CD4-positive, alpha-beta T cell (primary cell): ENCODE results near the gene NEIL1. TPM values are rescaled to one million over a fixed set of nuclear protein-coding genes. Genes with fewer than 3 reads are reported as not detected.
"Not testable (repeated sequence)": the region's sequence is repeated elsewhere in the genome, so short reads cannot be mapped to it uniquely, and the experiment has no call there.

Source experiments
- ATAC-seq: fragments of 200-7000 bp; cut with Tn5 transposase; one replicate; pipeline ENCODE4 v1.10.0; 2022; ENCODE audit warnings: mild to moderate bottlenecking; ENCODE audit not compliant: poor library complexity
- CTCF ChIA-PET: fragments of 350-600 bp; sonication (Branson Sonifier 250); formaldehyde crosslinking; loops from one replicate; lab custom pipeline; 2021; ENCODE audit warnings: antibody characterized with exemption, inconsistent platforms; lab: Charles Lee
- POLR2A ChIA-PET: fragments of 350-600 bp; sonication (Branson Sonifier 250); formaldehyde crosslinking; loops from one replicate; lab custom pipeline; 2021; ENCODE audit warnings: antibody characterized with exemption, inconsistent platforms; lab: Charles Lee
- DNase-seq, 14 experiments: peaks; one replicate each; pipeline ENCODE4 v3.0.0-alpha.2; 2013 to 2020; ENCODE audit warnings: mixed read lengths in 2 of 14
- H3K27ac ChIP-seq, 2 donors: one replicate each; pipeline versions ENCODE4 v1.5.1 to v1.7.0; 2013; ENCODE audit warnings: low read length in 2 of 2, low read depth in 1 of 2, mild to moderate bottlenecking in 1 of 2
- H3K27me3 ChIP-seq, 2 experiments: 1 replicate in 1 of 2; 2 replicates in 1 of 2; pipeline versions ENCODE4 v1.6.1 to v1.7.0; 2013; ENCODE audit warnings: low read length in 2 of 2, control low read depth in 1 of 2, mild to moderate bottlenecking in 1 of 2, moderate library complexity in 1 of 2; ENCODE audit not compliant: insufficient read depth in 2 of 2, control insufficient read depth in 1 of 2
- H3K36me3 ChIP-seq: one replicate; pipeline ENCODE4 v1.6.1; 2013; ENCODE audit warnings: low read length, control low read depth; ENCODE audit not compliant: insufficient read depth
- H3K4me1 ChIP-seq: one replicate; pipeline ENCODE4 v1.6.1; 2013; ENCODE audit warnings: low read length, control low read depth; ENCODE audit not compliant: insufficient read depth
- H3K4me3 ChIP-seq: one replicate; pipeline ENCODE4 v1.5.1; 2013; ENCODE audit warnings: mild to moderate bottlenecking, low read length, moderate library complexity
- H3K9me3 ChIP-seq, 2 experiments: 1 replicate in 1 of 2; 2 replicates in 1 of 2; pipeline versions ENCODE4 v1.6.1 to v1.7.0; 2013; ENCODE audit warnings: low read length in 2 of 2, mild to moderate bottlenecking in 2 of 2, control low read depth in 1 of 2, moderate library complexity in 1 of 2; ENCODE audit not compliant: control insufficient read depth in 1 of 2, insufficient read depth in 1 of 2
- H3K27ac Mint-ChIP-seq: one replicate; pipeline ENCODE4 v1.8.0; 2020; ENCODE audit warnings: mixed read lengths
- H3K27me3 Mint-ChIP-seq: one replicate; pipeline ENCODE4 v1.8.0; 2021; ENCODE audit warnings: mixed read lengths
- H3K36me3 Mint-ChIP-seq: one replicate; pipeline ENCODE4 v1.8.0; 2021; ENCODE audit warnings: low read depth, mixed read lengths
- H3K4me1 Mint-ChIP-seq: one replicate; pipeline ENCODE4 v1.8.0; 2021; ENCODE audit warnings: low read depth, mixed read lengths
- H3K4me3 Mint-ChIP-seq: one replicate; pipeline ENCODE4 v1.8.0; 2020; ENCODE audit warnings: mild to moderate bottlenecking, mixed read lengths
- H3K9me3 Mint-ChIP-seq: one replicate; pipeline ENCODE4 v1.8.0; 2020; ENCODE audit warnings: mixed read lengths
- CTCF ChIP-seq: fragments of 200-600 bp; IDR thresholded peaks from one replicate; pipeline ENCODE4 v1.8.0; 2022; ENCODE audit warnings: antibody characterized with exemption, mild to moderate bottlenecking
- intact Hi-C, 2 experiments: fragments of 100-400 bp; cut with DNase I in 1 of 2; cut with micrococcal nuclease in 1 of 2; formaldehyde crosslinking; loops; one replicate each; pipeline versions ENCODE4 v1.15.1 to v1.9.0; 2023 to 2025; cut with DNase I, micrococcal nuclease
- total RNA-seq, 174 experiments: library from RNA in 2 of 174; stranded (reverse) in 2 of 174; gene quantifications; one replicate each; pipeline ENCODE4 v1.2.3 and lab custom pipeline; 2021 to 2026

Gene NEIL1
- total RNA-seq, 2 experiments from 2014 or later: 30.5 to 30.6 TPM

DNA sequence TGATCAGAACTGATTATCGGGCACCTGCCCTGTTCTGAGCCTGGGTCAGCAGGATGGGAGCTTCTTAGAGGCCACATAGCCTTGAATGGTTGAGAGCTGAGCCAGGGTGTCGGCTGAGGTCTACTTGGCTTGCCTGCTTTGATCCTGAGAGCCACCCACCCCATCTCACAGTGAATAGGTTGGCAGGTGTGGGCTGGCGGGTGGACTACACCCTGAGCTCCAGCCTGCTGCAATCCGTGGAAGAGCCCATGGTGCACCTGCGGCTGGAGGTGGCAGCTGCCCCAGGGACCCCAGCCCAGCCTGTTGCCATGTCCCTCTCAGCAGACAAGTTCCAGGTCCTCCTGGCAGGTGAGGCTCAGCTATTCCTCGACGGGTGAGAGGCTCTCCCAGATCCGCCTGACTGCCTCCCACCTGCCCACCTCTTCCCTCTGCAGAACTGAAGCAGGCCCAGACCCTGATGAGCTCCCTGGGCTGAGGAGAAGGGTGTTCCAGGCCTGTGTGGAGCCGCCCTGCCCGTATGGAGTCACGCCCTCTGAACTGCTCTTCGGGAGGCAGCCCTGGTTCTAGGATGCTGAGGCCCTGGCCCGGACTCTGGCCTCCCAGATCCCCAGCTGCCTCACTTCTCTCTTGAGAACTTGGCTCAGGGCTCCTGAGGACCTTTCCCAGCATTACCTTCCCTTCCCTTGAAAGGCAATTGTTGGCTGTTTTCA lies 7.2 kb upstream of the NEIL1 start:
- peaks cover 21% of the 10 kb centered on the region for H3K4me1 Mint-ChIP-seq
- TF ChIP-seq CTCF: no peak
- ATAC-seq: no peak
- Histone ChIP-seq H3K4me1 (peaks cover 15% of the 10 kb centered on the region), H3K36me3 (peaks cover 11% of the 10 kb centered on the region), H3K27me3 (no peaks in the 10 kb centered on the region), H3K4me3 (no peak overlapping the region), H3K27ac (no peak overlapping the region), H3K9me3 (no peaks in the 10 kb centered on the region)
- H3K36me3 Mint-ChIP-seq: no peaks in the 10 kb centered on the region
- no peak for DNase-seq
- intact Hi-C loops: no loop called here
- no peak overlapping the region for H3K4me3 Mint-ChIP-seq
- no peaks in the 10 kb centered on the region for H3K27me3 Mint-ChIP-seq
- ChIA-PET CTCF (no interaction called here), POLR2A (interaction anchor here (1.3 kb wide), 1 partner anchor 7 kb away, joined by 4 read pairs; the partner anchor contains the start of gene NEIL1)
- H3K27ac Mint-ChIP-seq: no peak overlapping the region
- H3K9me3 Mint-ChIP-seq: no peaks in the 10 kb centered on the region

GRCh38 chr15:75342221-75342620 lies 4.6 kb upstream of the NEIL1 start:
- Mint-ChIP-seq H3K4me1 (peaks cover 7% of the 10 kb centered on the region), H3K27ac (no peak overlapping the region), H3K4me3 (no peak overlapping the region), H3K9me3 (no peaks in the 10 kb centered on the region), H3K27me3 (no peaks in the 10 kb centered on the region), H3K36me3 (peaks cover 2% of the 10 kb centered on the region)
- intact Hi-C loops: no loop called here
- POLR2A ChIA-PET: no interaction called here
- ATAC-seq (no peak), DNase-seq (no peak)
- CTCF ChIA-PET: no interaction called here
- Histone ChIP-seq H3K4me3 (no peak overlapping the region), H3K9me3 (peaks cover 0 to 5% of the 10 kb centered on the region in 2 experiments), H3K4me1 (peaks cover 12% of the 10 kb centered on the region), H3K27me3 (no peaks in the 10 kb centered on the region), H3K36me3 (peaks cover 11% of the 10 kb centered on the region), H3K27ac (no peak overlapping the region)
- TF ChIP-seq CTCF: no peak

DNA sequence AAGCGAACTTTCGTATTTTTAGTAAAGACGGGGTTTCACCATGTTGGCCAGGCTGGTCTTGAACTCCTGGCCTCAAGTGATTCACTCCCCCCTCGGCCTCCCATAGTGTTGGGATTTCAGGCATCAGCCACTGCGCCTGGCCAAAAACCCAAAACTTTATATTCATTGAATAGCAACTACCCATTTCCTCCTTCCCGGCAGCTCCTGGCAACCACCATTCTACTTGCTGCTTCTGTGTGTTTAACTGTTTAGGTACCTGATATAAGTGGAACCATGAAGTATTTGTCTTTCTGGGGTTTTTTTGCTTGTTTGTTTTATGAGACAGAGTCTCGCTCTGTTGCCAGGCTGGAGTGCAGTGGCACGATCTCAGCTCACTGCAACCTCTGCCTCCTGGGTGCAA lies 2.9 kb upstream of the NEIL1 start:
- H3K36me3 Mint-ChIP-seq, H3K4me3 ChIP-seq, H3K27me3 Mint-ChIP-seq, H3K9me3 Mint-ChIP-seq, H3K27ac Mint-ChIP-seq, intact Hi-C loops, CTCF ChIA-PET, DNase-seq, H3K27me3 ChIP-seq, H3K27ac ChIP-seq, ATAC-seq, H3K4me3 Mint-ChIP-seq: not testable (repeated sequence)
- POLR2A ChIA-PET: interaction anchor here (0.7 kb wide), 1 partner anchor 23 kb away, joined by 3 read pairs; no protein-coding TSS in a partner anchor
- Histone ChIP-seq H3K9me3 (peaks cover 7 to 20% of the 10 kb centered on the region in 2 experiments), H3K36me3 (peaks cover 11% of the 10 kb centered on the region), H3K4me1 (peaks cover 28% of the 10 kb centered on the region)
- peaks cover 16% of the 10 kb centered on the region for H3K4me1 Mint-ChIP-seq
